HT1080 (cell line): ENCODE results near the gene JAK1. TPM values are rescaled to one million over a fixed set of nuclear protein-coding genes. Genes with fewer than 3 reads are reported as not detected.
"Not testable (repeated sequence)": the region's sequence is repeated elsewhere in the genome, so short reads cannot be mapped to it uniquely, and the experiment has no call there.

Source experiments
- DNase-seq: peaks from one replicate; pipeline ENCODE4 v3.0.0-alpha.2; 2015; ENCODE audit warnings: low read depth
- total RNA-seq: library from RNA; depleted of rRNA; stranded (reverse); fragments of >200 nt; shearing (Covaris generic); gene quantifications from 2 replicates; pipeline ENCODE4 v1.2.3, GENCODE V29; 2014

The JAK1 gene
- total RNA-seq, 1 experiment from 2014 or later = 55.3 TPM

DNA sequence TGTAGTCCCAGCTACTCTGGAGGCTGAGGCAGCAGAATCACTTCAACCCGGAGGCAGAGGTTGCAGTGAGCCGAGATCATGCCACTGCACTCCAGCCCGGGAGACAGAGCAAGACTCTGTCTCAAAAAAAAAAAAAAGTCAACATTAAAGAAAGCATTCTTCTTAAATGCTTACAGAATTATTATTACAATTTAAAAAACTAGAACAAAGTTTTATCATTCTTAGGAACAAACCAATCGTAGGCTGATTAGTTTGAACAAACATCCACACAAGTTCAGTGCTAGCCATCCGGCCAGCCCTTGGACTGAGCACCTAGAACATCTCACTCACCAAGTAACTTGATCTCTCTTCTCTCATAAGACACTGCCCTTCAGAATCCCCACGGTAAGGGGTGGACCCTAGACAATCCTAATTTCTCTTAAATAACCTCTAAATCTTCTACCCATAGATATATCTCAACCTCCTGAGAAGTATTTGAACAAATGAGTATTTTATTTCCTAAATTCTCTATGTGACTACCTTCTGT, 16.0 kb downstream of the JAK1 start:
- DNase-seq = no peak

DNA sequence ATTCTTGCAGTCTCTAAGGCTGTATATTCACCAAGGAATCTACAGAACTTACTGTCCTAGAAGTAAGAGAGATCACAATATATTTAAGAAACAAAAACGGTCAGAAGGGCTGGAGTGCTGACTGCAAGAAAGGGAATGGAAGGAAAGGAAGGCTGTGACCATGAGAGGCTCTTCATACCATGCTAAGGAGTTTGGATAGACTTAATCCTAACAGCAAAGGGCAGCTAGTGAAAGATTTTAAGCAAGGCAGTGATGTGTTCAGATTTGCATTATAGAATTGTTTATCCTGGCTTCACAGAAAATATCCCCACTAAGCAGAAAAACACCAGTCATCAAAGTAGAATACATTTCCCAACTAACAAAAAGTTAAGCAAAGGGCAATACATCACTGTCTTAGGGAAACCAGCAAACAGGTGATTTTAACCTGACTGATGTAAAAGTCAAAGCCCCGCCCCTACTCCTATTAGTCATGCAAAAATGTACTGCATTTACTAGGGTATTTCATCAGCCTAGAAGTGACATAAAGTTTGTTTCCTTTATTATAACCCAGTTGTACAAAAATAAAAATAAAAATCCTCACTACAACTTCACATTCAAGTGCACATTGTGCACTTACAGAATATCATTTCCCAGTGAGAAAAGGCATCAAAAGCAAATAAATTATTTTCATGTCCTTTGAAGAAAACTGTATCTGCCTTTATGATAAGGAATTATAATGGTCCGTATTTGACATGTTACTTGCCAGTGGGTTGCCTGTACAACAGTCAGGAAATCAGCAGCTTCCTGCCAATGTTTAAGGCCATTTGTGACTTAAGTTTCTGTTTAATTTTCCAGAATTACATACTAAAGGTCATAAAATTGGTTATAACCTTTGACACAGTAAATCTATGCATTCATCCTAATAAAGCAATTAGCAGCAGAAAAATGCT, 17.2 kb downstream of the JAK1 start:
- DNase-seq = no peak

- no peak for DNase-seq
Measured at GRCh38 chr1:64948216-64948615, 18.1 kb downstream of the JAK1 start.

GRCh38 chr1:64946916-64947315, 19.4 kb downstream of the JAK1 start:
- DNase-seq = no peak

DNA sequence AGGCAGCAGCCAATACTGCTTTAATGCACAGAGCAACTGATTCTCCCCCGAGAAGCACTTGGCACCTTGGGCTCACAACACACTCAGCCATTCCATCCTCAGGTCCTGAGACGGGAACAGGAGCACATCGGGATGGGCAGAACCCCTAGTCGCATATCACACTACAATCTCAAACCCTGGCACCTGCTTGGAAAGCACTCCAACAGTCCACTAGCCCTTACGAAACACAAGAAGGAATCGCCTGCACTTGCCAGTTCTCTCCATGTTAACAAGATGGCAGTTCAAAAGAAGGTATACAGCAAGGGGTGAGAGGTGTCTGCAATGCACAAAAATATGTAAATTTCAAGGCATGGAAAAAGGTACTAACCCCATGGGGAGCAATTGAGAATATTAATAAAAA, 21.4 kb downstream of the JAK1 start:
- no peak for DNase-seq

DNA sequence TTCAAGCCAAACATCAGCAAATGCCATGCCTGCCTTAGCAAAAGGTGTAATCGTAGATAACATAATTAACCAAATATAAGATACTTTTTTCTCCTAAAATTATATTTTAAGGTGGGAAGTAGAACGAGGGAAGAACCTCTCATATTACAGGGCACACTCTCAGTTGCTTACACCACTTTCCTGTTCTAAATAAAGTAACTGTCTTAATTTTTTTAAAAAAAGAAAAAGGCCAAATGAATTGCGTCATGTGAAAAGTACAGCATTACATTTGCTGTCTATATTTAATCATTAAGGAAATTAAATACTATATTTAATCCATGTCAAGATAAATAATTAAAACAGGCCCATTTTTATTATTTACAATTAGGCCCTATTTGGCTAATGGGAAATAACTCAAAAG, 23.7 kb downstream of the JAK1 start:
- no peak for DNase-seq

DNA sequence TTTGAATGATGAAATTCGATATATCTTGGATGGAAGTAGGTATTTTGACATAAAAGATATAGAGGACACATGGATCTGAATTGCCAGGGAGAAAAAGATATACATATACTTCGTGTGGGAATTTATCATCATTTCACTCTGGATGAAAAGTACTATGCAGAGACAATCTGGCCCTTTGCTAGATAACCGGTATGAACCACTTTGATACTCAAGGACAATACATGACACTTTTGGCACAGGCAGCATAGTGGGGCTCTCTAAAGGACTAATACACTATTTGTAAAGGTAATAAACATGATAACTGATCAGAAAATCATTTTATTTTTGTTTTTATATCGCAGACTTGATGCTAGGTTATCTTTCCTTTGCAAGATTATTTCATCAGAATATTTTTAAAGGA, 24.2 kb downstream of the JAK1 start:
- DNase-seq = no peak

DNA sequence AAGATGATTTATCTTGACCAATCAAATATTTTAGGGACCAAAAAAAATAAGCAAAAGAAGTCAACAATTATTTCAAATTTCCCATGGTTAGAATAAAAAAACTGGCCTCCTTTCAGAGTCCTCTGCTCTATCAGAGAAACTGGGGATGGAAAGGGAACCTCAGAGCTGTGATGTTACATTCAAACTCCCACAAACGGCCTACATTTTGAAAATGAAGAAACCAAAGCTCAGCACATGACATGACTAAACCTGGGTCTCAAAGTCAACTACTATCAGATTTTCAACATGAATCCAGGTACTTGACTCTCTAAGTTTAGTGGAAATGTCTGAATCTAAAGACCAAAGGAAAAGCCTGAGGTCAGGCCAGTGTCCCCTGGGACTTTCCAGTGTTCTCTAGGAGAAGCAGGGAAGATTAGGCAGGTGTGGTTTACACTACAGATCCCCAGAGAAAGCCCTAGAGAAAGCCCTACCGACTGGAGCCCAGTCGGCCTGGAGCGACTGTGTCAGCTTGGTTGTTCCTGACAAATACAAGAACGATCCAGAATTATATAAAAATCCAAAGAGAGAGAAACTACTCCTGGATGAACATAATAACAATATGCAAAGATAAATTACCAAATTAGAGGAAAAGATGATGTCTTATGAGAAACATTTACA, 24.8 kb downstream of the JAK1 start:
- DNase-seq = no peak

DNA sequence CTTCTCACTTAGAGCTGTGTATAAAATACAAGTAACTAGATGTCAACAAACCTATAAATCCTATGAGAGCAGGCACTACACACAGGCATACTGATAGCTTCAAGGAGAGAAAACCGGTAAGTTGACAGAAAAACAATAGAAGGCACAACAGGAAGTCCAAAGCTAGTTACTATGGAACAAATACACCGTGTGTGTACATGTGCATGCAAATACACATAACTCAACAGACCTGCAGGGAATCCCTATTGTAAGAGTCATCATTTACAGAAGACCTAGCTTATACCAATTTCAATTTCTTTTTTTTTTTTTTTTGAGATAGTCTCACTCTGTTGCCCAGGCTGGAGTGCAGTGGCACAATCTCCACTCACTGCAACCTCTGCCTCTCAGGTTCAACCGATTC, 26.3 kb downstream of the JAK1 start:
- no peak for DNase-seq

DNA sequence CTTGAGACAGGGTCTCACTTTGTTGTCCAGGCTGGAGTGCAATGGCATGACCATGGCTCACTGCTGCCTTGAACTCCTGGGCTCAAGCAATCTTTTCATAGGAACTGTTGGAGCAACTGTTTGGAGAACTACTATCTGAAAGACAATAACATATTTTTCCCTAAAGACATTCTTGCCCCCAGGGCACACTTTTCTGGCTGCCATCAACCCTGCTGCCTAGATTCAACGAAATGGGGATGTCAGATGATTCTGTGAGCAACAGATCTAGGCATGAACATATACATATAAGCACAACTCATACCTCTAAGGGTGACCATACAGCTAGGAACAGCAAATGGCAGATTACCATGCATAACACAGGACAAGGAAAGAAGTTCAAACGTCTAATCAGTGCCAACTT, 27.4 kb downstream of the JAK1 start:
- no peak for DNase-seq

- DNase-seq = no peak
Measured at GRCh38 chr1:64936956-64937355, 29.4 kb downstream of the JAK1 start.

GRCh38 chr1:64935551-64936155, 30.7 kb downstream of the JAK1 start:
- DNase-seq = no peak

DNA sequence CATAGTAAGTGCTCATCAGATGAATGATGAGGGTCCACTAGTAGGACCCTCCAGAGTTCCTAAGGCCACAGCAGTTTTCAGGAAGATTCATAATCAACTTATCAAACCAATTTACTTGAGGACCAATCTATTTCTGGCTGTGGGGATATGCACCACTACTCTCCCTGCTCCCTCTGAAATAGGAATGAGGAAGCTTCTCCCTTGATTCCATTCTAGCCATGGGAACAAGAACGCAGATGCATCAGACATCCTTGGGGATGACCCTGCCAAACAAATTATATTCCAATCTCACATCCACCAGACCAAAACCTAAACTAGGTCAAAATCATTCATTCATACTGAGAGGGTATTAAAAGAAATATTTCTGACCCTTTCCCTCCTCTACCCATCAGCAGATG, 31.5 kb downstream of the JAK1 start:
- no peak for DNase-seq

GRCh38 chr1:64934115-64934877, 32.1 kb downstream of the JAK1 start:
- DNase-seq = peak; percentile 80

DNA sequence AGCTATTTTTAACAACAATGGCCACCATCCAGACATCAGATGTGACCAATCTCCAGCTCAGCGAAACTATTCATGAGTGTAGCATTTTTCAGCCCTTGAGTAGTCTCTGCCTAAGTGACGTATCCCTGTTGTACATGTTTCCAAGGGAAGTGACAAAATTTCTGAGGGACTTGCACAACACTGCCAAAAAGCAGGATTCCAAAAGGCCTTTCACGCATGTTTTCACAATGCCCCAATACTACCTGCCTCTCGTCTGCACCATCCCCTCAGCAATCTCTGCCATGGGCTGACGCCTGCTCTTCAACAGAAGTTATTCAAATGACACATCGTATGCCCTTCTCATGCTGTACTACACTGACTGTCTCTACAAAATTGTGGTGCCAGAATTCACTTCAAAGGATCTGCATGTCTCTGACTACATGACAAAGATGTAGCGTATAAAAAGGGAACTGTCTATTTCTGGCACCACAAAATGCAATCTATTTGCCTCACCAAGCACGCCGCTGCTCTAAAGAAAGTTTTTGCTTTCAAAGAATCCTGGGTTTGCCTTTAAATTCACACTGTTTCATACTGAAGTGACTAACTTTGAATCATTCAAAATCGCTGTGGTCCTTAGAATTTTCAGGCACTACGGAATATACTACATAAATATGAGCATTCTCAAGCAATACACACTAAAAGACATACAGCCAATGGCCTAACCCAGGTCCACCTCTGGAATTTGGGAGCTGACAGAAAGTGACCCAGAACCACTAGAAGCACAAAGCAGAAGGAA, 32.9 kb downstream of the JAK1 start:
- peak; percentile 74 for DNase-seq

- no peak for DNase-seq
Measured at GRCh38 chr1:64932962-64933295, 33.4 kb downstream of the JAK1 start.

DNA sequence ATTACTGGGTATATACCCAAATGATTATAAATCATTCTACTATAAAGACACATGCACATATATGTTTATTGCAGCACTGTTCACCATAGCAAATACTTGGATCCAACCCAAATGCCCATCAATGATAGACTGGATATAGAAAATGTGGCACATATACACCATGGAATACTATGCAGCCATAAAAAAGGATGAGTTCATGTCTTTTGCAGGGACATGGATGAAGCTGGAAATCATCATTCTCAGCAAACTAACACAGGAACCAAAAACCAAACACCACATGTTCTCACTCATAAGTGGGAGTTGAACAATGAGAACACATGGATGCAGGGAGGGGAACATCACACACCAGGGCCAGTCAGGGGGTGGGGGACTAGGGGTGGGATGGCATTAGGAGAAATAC, 35.7 kb downstream of the JAK1 start:
- not testable (repeated sequence) for DNase-seq

DNA sequence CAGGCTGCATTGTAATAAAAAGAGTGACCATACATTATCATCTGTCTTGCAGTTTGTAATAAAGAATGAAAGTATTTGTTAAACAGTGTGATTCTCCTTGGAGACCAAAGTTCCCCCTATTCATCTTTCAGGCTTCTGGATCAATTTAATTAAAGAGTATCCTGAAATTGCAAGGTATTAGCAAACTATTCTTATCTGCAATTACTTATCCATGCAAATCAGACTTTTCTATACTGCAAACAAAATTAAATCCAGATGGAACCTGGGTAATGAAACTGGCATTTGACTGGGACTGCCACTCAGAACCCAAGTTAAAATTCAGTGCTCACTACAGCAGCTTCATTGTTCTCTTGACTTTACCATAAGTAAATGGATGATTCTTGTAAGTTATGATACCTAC, 37.1 kb downstream of the JAK1 start:
- DNase-seq = no peak

- DNase-seq = no peak
Measured at GRCh38 chr1:64928325-64928724, 38.0 kb downstream of the JAK1 start.

- no peak for DNase-seq
Measured at GRCh38 chr1:64925594-64925993, 40.8 kb downstream of the JAK1 start.

DNA sequence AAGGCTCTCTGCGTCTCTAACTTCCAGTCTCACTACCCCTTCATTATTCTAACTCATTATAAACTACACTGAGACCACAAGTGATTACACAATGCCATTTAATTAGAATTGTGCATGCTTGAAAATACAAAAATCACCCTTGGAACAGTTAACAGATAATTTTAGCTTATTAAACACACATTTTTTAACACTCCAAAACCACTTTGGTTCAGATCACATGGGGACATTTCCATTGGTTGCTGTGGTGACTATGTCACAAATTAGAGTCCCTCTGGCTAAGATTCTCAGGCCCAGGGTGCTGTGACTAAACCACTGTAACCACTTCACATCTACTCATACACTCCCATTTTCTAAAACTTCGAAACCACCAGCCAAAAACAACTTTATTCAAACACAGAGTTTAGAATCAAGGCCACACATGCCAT, 43.0 kb downstream of the JAK1 start:
- DNase-seq = no peak
